GM21619 (cell line): ENCODE results near the gene NHP2.
"Not testable (repeated sequence)": the region's sequence is repeated elsewhere in the genome, so short reads cannot be mapped to it uniquely, and the experiment has no call there.

Experiments used
- ATAC-seq: cut with Tn5 transposase; IDR thresholded peaks from one replicate; pipeline ENCODE4 v1.9.1; 2021; ENCODE audit not compliant: unreplicated experiment

NHP2 gene

GRCh38 chr5:178153530-178154340, at the start of gene NHP2:
TSS of gene NHP2 (minus strand) at chr5:178153885. CDS start at chr5:178153817, 68 bp downstream.
- ATAC-seq = peak; percentile 97

DNA sequence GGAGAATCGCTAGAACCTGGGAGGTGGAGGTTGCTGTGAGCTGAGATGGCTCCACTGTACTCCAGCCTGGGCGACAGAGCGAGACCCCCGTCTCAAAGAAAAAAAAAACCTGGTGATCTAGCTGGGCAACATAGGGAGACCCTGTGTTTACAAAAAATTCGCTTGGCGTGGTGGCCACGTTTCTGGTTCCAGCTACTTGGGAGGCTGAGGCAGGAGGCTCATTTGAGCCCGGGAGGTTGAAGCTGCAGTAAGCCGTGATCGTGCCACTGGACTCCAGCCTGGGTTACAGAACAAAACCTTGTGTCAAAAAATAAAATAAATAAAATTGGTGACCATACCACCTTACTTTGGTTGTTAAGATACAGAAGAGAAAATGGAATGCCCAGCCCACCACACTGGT, 48.9 kb upstream of the NHP2 start:
- ATAC-seq = no peak

- ATAC-seq = no peak
Observed at GRCh38 chr5:178201927-178202235, 48.2 kb upstream of the NHP2 start.

DNA sequence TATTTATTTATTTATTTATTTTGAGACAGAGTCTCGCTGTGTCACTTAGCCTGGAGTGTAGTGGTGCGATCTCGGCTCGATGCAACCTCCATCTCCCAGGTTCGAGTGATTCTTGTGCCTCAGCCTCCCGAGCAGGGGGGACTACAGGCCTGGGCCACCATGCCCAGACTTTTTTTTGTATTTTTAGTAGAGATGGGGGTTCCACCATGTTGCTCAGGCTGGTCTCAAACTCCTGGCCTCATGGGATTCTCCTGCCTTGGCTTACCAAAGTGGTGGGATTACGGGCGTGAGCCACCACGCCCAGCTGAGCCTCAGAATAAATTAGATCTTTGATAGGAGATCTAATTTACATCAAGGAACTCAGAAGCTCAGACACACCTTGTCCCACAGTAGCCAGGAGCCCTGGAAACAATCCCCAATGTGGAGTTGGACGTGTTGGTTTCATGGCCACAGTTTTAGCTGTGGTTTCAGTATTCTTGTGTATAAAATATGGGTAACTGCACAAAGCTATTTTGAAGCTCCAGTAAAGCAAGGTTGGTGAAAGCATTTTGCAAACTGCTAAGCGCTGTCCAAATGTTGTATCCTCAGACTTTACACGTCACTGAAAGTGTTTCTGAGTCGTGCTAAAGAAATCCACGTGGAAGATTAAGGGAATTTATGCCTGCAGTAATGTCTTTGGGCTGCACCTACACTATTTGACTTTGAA, 47.7 kb upstream of the NHP2 start:
- no peak for ATAC-seq

GRCh38 chr5:178199581-178200434, 46.1 kb upstream of the NHP2 start:
- no peak for ATAC-seq

GRCh38 chr5:178198706-178199105, 45.0 kb upstream of the NHP2 start:
- no peak for ATAC-seq

- ATAC-seq = not testable (repeated sequence)
Observed at GRCh38 chr5:178198151-178198550, 44.5 kb upstream of the NHP2 start.

DNA sequence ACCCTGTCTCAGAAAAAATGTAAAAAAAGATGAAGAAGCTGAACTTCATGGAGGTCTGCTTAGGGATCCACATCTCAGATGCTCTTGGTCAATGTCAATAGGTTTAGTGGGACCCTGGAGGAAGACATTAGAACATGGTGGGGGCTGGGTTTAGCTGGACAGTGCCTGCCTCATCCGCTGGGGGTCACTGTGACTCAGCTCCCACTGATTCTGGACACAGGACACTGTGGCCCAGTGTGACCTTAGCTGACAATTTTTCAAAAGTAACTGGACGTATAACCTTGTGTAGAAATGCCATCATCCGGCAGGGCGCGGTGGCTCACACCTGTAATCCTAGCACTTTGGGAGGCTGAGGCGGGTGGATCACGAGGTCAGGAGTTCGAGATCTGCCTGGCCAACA, 43.3 kb upstream of the NHP2 start:
- no peak for ATAC-seq

- no peak for ATAC-seq
Observed at GRCh38 chr5:178196281-178196812, 42.7 kb upstream of the NHP2 start.

- no peak for ATAC-seq
Observed at GRCh38 chr5:178194026-178194425, 40.3 kb upstream of the NHP2 start.

DNA sequence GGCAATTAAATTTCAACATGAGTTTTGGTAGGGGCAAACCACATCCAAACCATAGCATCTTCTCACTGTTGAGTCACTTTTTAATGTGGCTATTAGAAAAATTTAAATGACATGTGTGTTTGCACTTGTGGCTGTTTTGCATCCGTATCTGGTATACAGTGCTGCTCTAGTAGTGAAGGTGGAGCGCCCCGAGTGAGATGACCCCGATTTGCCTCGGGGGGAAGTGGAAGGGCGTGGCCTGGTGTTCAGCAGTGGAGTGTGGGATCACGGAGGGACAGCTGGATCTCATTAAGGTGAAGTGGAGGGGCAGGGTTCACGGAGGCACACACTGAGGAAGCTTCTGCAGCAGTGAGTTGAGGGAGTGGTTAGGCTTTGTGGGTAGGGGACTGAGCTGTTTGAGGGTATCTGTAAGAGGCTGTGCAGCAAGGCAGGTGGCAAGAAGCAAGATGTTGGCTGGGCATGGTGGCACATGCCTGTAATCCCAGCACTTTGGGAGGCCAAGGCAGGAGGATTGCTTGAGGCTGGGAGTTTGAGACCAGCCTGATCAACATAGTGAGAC, 39.6 kb upstream of the NHP2 start:
- ATAC-seq = no peak

DNA sequence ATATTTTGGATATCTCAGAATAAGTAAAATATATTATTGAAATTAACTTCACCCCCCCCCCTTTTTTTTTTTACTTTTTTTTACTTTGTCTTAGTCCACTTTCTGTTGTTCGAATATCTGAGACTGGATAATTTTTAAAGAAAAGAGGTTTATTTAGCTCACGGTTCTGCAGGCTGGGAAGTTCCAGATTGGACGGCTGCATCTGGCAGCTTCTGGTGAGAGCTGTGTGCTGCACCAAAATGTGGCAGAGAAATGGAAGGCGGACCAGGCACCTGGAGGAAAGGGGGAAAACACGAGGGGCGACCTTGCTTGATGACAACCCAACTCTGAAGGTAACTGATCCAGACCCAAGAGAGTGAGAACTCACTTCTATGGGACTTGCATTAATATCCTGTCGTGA, 39.1 kb upstream of the NHP2 start:
- no peak for ATAC-seq

DNA sequence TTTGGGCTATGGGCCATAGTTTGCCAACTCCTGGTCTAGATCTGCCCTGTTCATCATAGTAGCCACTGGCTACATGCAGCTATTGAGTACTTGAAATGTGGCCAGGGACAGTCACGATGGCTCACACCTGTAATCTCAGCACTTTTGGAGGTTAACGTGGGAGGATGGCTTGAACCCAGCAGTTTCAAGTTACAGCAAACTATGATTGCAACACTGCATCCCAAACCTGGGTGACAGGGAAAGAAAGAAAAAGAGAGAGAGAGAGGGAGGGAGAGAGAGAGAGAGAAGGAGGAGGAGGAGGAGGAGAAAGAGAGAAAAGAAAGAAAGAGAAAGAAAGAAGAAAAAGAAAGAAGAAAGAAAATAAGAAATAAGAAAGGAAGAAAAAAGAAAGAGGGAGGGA, 38.6 kb upstream of the NHP2 start:
- ATAC-seq = no peak

GRCh38 chr5:178191661-178192060, 38.0 kb upstream of the NHP2 start:
- no peak for ATAC-seq

DNA sequence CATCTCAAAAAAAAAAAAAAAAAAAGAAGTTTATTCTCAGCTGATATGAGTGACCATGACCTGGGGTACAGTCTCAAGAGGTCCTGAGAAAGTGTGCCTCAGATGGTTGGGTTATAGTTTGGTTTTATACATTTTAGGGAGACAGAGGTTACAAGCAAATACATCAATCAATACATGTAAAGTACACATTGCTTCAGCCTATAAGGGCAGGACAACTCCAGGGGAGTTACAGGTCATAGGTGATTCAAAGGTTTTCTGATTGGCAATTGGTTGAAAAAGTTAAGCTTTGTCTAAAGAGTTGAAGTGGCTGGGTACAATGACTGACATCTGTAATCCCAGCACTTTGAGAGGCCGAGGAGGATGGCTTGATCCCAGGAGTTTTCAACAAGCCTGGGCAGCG, 35.7 kb upstream of the NHP2 start:
- no peak for ATAC-seq

DNA sequence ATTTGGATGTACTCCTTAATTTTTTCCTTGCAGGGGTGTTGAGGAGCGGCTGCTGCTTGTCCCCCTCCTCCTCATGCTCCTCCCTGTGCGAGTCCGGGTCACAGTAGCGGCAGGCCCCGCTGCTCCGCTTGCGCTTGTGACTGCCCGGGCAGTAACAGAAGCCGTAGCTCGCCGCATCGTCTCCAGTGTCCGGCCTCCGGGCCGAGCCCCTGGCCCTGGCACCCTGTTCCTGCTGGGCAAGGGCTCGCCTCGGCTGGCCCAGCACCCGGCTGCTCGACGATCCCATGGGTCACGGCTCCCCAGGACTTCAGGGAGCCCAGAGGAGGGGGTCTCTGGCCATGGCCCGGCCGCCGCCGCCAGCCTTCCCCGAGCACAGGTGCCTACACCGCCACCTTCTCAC, 33.3 kb upstream of the NHP2 start, which contains the start of gene GMCL2:
GMCL2 (minus strand) TSS at position 358 of the 400 bp plus-strand sequence; CDS start at position 286, 72 bp downstream.
- ATAC-seq = no peak

- no peak for ATAC-seq
Observed at GRCh38 chr5:178186427-178186826, 32.7 kb upstream of the NHP2 start.

DNA sequence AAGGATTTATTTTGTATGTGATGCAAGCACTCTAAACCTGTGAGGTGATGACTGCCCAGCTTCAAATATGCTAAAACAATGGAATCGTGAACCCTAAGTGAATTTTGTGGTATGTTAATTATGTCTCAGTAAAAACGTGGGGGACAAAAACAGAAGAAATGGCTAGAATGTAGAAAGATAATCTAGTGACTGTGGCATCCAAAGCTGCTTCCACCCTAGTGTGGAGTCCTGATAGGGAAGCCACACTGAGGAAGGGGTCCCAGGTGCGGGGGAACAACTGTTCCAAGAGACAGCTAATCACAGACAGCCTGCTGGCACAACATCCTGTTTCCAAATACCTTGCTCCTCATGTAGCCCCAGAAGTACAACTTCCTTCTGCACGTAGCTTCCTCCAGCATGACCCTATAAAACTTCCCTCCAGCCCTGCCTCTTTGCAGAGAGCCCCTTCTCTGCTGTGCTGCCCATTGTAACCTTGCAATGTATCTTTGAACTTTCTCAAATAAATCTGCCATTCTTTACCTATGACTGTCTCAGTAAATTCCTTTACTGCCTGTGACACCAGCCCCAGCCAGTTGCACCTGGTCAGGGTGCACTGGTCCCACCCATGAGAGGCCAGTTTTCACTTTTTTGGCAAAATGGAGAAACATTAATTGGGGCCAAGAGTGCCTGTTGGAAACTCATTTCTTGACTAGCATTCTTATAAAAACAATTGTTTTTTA, 28.6 kb upstream of the NHP2 start:
- no peak for ATAC-seq

- no peak for ATAC-seq
Observed at GRCh38 chr5:178180141-178180863, 26.6 kb upstream of the NHP2 start.

DNA sequence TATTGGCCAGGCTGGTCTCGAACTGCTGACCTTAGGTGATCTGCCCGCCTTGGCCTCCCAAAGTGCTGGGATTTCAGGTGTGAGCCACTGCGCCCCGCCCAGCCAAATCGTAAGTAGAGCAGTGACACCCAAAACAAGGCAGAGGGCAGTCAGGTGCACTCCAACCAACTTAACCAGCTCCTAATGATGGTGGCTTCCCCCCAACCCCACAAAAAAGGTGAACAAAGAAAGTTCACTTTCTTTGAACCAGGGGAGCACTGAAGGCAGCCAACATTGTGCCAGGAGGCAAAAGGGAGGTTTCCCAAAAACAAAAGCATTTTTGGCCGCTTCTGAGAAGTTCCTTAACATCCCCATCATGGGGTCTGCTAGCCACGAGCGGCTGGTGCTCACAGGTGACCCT, 23.9 kb upstream of the NHP2 start:
- ATAC-seq = no peak
